Right ventricle myocardium superior (tissue), 1 donor: Measurements from ENCODE around the gene USP9X. TPM values are rescaled to one million over a fixed set of nuclear protein-coding genes. Genes with fewer than 3 reads are reported as not detected.
"Not testable (repeated sequence)": the region's sequence is repeated elsewhere in the genome, so short reads cannot be mapped to it uniquely, and the experiment has no call there.

Experiments
- ATAC-seq: fragments of 200-7000 bp; cut with Tn5 transposase; one replicate; pipeline ENCODE4 v1.9.1; 2020; ENCODE audit warnings: mild to moderate bottlenecking; ENCODE audit not compliant: poor library complexity
- DNase-seq: peaks from one replicate; pipeline ENCODE4 v3.0.0-alpha.2; 2020
- intact Hi-C: fragments of 100-400 bp; cut with DNase I; formaldehyde crosslinking; loops from one replicate; pipeline ENCODE4 v1.11.2; 2022
- total RNA-seq: library from RNA; stranded (reverse); fragmentation: NEBNext Ultra II Directional; extraction: Animal tissue kit (Norgen Biotek cat#: 25700); gene quantifications from one replicate; pipeline ENCODE4 v1.2.1, GENCODE V29; 2021
- donor health status: DM: no; HTN: yes; CAD: no; lungs with severe emphysema.

The USP9X gene
- total RNA-seq, 1 donor from 2014 or later = 47.3 TPM

GRCh38 chrX:41245641-41246040 lies 160.4 kb downstream of the USP9X start:
- intact Hi-C loops = no loop called here
- DNase-seq (no peak), ATAC-seq (no peak)

DNA sequence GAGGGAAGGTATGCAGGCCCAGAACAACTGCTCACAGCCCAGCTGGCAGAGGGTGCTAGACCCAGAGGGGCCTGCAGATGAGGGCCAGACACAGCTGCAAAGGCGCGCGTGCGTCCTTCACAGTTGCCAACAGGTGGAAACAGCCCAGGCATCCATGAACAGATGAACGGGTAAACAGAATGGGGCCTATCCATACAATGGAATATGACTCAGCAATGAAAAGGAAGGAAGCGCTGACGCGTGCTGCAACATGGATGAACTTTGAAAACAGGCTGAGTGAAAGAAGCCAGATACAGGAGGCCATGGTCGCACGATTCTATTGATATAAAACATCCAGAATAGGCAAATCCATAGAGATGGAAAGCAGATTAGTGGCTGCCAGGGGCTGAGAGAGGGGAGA lies 165.6 kb downstream of the USP9X start:
- DNase-seq = no peak
- intact Hi-C loops = no loop called here
- ATAC-seq = no peak

- DNase-seq (no peak), ATAC-seq (no peak)
- intact Hi-C loops = no loop called here
Observed at GRCh38 chrX:41257801-41258200, 172.6 kb downstream of the USP9X start.

DNA sequence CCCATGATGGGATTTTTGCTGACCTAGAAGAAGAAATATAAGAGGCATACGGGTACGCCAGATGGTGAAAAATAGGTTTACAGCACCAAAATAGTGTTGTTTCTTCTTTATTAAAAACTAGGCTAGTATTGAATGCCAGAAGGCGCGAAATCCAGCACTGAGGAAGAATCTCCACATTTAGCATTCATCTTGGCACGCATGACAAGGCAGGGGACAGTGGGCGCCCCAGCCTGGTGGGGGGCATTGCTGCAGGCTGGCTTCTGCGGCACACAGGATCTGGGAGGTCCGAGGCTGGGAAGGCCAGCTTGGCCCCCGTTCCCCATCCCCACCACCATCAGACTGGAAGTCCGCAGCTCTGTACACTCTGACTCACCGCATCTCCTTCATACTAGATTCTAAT lies 173.0 kb downstream of the USP9X start:
- no peak for DNase-seq
- intact Hi-C loops = no loop called here

DNA sequence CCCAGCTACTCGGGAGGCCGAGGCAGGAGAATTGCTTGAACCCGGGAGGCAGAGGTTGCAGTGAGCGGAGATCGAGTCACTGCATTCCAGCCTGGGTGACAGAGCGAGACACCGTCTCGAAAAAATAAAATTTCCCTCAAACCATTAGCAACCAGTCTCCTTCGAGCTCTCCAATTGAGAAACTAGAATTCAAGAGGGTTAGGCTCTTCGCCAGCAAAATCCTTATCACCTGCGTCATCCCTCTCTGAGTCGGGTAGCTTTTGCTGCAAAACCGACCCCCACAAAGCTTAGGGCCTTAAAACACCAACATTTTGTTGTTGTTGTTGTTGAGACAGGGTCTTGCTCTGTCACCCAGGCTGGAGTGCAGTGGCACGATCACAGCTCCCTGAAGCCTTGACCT lies 173.6 kb downstream of the USP9X start:
- ATAC-seq (no peak), DNase-seq (no peak)
- intact Hi-C loops = no loop called here

More for the DNA sequence above, 173.0 kb downstream of the USP9X start:
- no peak for ATAC-seq

DNA sequence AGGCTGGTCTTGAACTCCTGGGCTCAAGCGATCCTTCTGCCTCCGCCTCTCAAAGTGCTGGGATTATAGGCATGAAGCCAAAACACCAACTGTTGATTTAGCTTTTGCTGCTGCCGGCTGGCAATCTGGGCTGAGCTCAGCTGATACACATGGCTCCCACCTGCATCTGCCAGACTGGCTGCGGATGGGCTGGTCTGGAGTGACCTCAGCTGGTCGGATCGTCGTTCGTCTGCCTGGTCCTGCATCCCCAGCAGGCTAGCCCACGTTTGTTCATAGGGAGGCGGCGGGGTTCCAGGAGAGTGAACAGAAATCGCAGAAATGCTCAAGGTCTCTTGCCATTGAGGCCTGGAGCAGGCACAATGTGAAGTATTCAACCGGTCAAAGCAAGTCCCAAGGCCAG lies 174.3 kb downstream of the USP9X start:
- DNase-seq (no peak), ATAC-seq (no peak)
- intact Hi-C loops = no loop called here

- intact Hi-C loops = no loop called here
- DNase-seq (no peak), ATAC-seq (no peak)
Observed at GRCh38 chrX:41265615-41266014, 180.4 kb downstream of the USP9X start.

- ATAC-seq = no peak
- no peak for DNase-seq
- intact Hi-C loops = loop anchor here (10.0 kb wide), 1 partner anchor 491 kb away; no protein-coding TSS in a partner anchor
Observed at GRCh38 chrX:41273638-41274037, 188.4 kb downstream of the USP9X start.

DNA sequence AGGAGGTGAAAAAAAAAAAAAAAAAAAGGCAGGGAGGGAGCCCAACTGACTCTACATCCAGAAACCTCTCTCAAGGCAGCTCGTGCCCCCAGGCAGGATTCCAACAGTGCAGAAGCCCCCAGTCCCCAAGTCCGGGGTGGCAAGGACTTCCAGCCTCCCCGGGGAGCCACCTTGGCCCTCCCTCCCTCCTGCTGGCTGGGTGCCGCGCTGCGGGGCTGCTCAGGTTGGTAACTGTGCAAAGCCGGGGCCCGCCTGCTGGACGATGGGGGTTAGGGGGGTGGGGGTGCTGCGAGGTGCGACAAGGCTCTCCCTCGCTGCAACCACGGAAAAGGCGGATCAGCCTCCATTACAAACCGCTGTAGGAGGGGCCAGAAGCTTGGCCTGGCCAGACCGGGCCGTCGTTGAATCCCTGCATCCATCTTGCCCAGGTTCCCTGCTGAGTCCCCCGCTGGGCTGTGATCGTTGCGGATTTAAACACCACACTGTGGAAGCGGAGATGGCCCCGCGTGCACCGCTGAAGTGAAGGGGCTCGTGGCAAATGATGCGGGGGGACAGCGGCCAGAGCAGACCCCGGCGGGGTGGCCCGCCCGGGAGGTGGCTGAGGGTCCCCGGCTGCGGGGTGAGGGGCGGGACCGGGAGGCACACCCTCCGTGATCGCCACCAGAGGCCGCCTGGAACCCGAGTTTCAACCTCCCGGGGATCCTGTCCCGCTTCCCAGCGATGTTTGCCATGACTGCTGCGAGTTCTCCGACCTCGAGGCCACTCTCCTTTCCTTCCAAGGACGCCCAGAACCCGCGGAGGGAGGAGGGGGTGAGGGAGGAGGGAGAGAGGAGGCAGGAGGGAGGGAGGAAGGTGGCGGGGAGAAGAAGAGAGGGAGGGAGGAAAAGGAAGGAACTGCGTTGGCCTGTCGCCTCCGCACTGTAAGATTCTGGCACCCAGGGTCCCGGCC lies 190.7 kb downstream of the USP9X start:
- ATAC-seq (peak; percentile 98), DNase-seq (peak; percentile 77)
- intact Hi-C loops = loop anchor here (10.0 kb wide), 1 partner anchor 489 kb away; no protein-coding TSS in a partner anchor

GRCh38 chrX:41276661-41277506 lies 191.6 kb downstream of the USP9X start:
- intact Hi-C loops = loop anchor here (10.0 kb wide), 1 partner anchor 488 kb away; no protein-coding TSS in a partner anchor
- ATAC-seq (peak; percentile 27), DNase-seq (no peak)

GRCh38 chrX:41282307-41282706 lies 197.1 kb downstream of the USP9X start:
- ATAC-seq, intact Hi-C loops: not testable (repeated sequence)

GRCh38 chrX:41285928-41286327 lies 200.7 kb downstream of the USP9X start:
- ATAC-seq, intact Hi-C loops, DNase-seq: not testable (repeated sequence)

More at GRCh38 chrX:41282307-41282706, 197.1 kb downstream of the USP9X start:
- DNase-seq = not testable (repeated sequence)

Other genes with a start within 250 kb of the USP9X start
- gene DDX3X, start 248.7 kb downstream of the USP9X start, total RNA-seq = 128 TPM